ENCODE data around the gene PSME2.

DNA sequence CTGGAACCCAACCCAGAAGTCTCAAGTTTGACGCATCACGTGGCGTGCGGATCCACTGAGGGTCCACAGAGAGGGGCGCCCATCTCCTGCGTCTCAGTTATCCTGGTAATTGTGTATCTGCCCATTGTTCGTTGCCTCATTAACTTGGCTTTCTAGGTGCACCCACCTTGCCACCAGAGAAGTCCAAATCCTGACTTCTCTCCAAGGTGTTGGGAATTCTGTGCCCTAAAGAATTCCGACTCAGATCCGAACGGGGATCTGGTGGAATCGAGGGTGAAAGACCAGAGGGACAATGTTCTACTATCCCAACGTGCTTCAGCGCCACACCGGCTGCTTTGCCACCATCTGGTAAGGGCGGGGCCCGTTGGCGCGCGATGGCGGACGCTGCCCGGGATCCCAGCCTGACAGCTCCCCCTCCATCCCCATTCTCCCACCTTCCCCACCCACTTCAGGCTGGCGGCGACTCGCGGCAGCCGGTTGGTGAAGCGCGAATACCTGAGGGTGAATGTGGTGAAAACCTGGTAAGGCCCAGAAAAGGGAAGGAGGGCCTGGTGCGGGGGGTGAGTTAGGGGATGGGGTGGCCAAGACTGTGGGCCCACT lies 26.0 kb upstream of the PSME2 start:
- TF ChIP-seq, protein P1, sequence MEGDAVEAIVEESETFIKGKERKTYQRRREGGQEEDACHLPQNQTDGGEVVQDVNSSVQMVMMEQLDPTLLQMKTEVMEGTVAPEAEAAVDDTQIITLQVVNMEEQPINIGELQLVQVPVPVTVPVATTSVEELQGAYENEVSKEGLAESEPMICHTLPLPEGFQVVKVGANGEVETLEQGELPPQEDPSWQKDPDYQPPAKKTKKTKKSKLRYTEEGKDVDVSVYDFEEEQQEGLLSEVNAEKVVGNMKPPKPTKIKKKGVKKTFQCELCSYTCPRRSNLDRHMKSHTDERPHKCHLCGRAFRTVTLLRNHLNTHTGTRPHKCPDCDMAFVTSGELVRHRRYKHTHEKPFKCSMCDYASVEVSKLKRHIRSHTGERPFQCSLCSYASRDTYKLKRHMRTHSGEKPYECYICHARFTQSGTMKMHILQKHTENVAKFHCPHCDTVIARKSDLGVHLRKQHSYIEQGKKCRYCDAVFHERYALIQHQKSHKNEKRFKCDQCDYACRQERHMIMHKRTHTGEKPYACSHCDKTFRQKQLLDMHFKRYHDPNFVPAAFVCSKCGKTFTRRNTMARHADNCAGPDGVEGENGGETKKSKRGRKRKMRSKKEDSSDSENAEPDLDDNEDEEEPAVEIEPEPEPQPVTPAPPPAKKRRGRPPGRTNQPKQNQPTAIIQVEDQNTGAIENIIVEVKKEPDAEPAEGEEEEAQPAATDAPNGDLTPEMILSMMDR (IDR thresholded peaks at IDR 0.05), result no peak
- TF ChIP-seq POLR2A (IDR thresholded peaks at IDR 0.05), result no peak
- no peak for TF ChIP-seq EP300 (IDR thresholded peaks at IDR 0.05; ENCODE audit: low read depth)
- TF ChIP-seq POLR2AphosphoS5 (IDR thresholded peaks at IDR 0.05), result no peak

Data from transverse colon (tissue), 4 donors.